ENCODE measurements around the gene VPREB1.
"Not testable (repeated sequence)": the region's sequence is repeated elsewhere in the genome, so short reads cannot be mapped to it uniquely, and the experiment has no call there.

VPREB1 gene, protein sequence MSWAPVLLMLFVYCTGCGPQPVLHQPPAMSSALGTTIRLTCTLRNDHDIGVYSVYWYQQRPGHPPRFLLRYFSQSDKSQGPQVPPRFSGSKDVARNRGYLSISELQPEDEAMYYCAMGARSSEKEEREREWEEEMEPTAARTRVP

DNA sequence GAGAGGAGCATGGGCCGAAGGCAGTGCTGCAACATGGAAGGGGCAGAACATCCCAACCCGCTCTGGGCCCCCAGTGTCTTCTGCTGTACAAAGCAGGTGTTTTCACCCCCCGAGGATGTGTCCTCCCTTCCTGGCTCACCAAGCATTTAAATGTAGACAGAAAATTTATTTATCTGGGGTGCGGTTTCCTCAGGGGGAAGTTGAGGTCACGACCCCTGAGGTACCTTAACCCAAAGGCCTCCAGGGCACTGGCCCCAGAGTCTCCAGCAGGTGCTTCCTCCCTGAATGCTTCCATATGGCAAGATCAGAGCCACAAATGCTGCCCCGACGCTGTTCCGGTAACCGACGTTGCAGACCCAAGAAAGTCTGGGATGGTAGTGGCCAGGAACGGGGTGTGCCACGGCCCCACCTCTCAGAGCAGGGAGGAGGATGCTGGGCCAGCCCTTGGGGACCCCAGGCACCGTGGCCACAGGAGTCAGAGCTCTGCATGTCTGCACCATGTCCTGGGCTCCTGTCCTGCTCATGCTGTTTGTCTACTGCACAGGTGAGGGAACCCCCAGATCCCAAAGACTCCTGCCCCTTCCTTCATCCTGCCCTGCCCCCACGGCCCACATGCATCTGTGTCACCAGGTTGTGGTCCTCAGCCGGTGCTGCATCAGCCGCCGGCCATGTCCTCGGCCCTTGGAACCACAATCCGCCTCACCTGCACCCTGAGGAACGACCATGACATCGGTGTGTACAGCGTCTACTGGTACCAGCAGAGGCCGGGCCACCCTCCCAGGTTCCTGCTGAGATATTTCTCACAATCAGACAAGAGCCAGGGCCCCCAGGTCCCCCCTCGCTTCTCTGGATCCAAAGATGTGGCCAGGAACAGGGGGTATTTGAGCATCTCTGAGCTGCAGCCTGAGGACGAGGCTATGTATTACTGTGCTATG lies at the start of gene VPREB1:
VPREB1 (plus strand) TSS at position 471 of the 935 bp plus-strand sequence; CDS start at position 499, 28 bp downstream.
- no peak for DNase-seq (ENCODE audit: low read depth)

DNA sequence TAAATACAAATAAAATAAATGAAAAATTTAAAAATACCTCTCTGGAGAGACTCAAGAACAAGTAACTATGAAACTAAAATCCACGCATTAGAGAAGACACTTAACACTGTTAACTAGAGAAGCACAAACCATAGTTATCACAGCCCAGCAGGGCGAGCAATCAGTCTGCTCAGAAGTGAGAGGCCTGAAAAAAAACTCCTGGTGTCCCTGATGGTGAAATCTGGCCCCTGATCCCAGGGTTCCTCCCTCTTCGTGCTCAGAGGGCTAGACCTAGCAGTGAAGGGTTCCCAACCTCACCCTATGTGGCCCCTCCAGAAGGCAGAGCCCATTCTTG lies 49.7 kb upstream of the VPREB1 start:
- no peak for DNase-seq (ENCODE audit: low read depth)

DNA sequence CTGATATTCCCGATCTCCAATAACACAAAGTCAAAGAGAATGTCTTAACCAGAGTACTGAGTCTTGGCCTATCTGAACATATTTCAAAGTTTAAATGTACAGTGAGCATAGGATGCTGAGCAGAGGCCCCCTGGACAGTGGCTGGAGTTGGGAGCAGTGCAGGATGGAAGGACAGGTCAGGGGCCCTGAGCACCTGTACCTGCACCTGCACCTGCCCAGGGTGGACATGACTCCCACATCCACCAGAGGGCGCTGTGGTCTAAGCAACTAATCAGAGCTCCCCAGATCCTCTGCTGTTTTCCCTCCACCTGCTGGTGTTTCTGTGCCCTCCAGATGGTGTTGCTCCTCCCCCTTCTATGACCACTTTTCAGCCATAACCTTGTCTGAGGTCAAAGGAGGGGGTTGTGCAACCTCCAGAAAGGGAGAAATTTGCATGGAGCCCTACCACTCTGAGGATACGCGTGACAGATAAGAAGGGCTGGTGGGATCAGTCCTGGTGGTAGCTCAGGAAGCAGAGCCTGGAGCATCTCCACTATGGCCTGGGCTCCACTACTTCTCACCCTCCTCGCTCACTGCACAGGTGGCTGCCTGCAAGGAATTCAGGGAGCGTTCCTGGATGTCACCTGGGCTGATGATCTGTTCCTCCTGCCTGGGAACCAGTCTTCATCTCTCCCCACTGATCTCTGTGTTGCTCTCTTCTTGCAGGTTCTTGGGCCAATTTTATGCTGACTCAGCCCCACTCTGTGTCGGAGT lies 49.1 kb upstream of the VPREB1 start:
- peak; percentile 91 for DNase-seq (ENCODE audit: low read depth)

DNA sequence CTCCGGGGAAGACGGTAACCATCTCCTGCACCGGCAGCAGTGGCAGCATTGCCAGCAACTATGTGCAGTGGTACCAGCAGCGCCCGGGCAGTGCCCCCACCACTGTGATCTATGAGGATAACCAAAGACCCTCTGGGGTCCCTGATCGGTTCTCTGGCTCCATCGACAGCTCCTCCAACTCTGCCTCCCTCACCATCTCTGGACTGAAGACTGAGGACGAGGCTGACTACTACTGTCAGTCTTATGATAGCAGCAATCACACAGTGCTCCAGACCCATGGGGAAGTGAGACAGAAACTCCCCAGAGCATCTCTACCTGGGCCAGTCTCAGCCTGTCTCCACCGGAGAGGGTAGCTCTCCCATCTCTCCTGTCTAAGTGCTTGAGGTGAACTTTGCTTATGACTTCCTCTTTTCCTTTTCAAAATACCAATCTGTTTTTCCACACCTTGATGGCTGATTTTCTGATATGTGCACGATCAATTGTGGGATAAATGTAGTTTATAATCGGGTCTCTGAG lies 48.5 kb upstream of the VPREB1 start:
- DNase-seq (ENCODE audit: low read depth) = no peak

DNA sequence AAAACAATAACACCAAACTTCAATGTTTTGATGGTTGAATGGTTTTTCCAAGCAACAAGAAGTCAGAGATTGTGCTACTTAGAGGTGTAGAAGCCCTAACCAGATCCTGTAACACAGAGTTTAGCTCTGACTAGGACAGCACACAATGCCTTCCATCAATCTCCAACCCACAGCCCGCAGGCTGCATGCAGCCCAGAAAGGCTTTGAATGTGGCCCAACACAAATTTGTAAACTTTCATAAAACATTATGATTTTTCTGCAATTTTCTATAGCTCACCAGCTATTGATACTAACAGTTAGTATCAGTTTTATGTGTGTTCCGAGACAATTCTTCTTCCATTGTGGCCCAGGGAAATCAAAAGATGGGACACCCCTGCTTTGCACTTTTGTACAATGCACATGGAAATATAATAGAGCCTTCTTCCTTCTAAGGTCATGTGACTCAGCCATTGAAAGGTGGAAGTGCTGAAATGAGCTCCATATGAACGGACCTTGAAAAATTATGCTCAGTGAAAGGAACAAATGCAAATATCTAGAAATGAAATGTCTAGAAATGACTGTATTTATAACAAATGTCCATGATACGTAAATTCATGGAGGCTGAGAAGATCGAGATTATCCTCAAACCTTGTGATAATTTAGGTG lies 47.6 kb upstream of the VPREB1 start:
- DNase-seq (ENCODE audit: low read depth) = no peak

DNA sequence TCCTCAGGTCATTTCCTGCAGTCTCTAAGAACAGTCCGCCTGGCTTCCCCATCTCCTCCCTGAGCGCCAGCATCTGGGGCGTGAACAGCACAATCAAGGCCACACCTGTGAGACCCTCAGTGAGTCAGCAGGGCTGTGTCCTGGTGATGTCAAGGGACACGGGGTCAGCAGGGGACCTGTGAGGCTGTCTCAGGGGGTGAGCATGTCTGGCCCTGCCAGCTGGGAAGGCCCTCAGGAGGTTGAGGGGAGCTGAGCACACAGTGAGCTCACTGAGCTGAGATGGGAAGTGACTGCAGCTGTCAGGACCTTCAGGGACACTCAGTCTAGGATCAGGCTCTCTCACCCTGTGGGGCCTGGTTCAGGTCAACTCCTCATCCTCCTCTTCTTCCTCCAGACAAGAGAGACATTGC lies 46.6 kb upstream of the VPREB1 start:
- DNase-seq (ENCODE audit: low read depth) = no peak

DNA sequence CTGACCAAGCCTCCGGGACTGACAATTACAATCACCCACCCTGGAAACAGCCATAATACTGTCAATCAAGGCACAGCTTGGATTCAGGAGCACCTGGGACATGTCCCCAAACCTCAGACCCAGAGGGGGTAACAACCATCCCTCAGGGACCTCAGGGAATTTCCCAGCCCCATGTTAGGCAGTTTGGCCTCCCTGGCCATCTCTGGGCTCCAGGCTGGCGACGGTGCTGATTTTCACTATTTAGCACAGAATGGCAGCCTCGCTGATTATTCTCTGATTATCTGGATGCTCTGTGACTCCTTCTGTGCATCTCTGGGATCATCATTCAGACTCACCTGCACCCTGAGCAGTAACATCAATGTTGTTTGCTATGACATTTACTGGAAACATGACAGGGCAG lies 45.8 kb upstream of the VPREB1 start:
- no peak for DNase-seq (ENCODE audit: low read depth)

DNA sequence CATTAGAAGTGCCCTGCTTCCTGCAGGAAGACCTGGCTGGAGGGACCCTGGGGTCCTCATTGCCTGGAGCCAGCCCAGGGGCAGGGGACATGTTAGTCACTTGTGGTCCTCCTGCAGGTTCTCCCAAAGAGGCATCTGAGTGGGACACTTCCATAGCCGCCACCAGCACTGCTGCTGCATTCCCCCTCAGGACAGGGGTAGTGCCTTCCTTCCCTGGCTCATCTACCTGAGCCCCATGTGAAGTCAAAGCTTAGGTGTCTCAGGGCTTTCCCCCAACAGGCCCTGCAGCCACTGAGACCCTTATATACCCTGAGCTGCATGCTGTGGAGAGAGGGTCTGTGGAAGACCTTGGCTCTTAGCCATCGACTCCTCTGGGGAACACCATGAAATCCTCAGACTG lies 45.0 kb upstream of the VPREB1 start:
- no peak for DNase-seq (ENCODE audit: low read depth)

DNA sequence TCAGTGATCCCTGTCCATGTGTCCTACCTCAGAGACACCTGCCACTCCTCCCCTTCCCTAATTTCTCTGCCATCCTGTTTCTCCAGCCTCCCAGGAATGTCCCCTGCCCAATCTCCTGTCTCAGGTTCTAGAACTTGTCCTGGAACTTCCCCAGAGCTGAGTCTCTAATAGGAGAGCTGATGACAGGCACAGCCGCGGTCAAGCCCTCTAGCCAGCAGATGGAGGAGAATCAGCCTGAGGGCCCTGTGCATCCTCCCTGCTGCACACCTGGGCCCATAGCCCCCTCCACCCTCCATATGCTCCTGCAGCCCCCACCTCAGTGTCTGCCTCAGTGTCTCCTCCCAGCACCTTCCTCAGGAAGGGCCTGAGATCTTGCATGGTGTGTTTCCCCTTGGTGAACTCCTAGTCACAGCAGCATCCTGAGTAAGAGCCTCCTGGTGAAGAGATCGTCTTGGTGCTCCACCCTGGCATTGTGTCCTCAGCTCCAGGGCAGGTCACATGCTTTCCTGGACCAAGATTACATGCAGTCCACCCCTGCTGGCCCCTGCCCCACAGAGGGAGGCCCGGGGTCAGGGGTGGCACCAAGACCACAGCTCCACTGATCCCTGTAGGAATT lies 43.9 kb upstream of the VPREB1 start:
- no peak for DNase-seq (ENCODE audit: low read depth)

DNA sequence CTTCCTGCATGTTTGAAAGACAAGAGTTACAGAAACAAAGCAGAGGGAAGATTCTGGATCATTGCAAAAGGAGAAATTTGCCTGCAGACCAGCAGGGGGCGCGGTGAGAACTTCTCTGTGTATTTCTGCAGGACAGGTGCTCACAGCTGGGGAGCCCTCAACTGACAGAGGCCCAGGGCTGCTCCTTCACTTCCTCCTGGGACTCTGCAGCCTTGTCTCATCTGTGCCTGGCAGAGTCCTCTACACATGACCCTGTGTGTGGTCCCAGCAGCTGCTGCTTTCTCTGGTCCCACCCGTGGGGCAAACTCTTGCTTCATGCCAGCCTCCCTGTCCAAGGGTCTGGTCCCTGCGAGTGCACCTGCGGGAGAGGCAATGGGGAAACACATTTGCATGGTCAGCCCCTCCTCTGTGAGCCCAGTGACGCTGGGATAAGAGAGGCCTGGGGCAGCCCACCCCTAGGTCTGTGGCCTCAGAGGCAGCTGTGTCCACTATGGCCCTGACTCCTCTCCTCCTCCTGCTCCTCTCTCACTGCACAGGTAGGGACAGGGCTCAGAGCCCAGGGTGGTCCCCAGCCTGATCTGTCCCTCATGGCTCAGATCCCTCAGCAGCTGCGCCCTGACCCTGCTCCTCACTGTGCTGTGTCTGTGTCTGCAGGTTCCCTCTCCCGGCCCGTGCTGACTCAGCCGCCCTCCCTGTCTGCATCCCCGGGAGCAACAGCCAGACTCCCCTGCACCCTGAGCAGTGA lies 43.2 kb upstream of the VPREB1 start:
- no peak for DNase-seq (ENCODE audit: low read depth)

DNA sequence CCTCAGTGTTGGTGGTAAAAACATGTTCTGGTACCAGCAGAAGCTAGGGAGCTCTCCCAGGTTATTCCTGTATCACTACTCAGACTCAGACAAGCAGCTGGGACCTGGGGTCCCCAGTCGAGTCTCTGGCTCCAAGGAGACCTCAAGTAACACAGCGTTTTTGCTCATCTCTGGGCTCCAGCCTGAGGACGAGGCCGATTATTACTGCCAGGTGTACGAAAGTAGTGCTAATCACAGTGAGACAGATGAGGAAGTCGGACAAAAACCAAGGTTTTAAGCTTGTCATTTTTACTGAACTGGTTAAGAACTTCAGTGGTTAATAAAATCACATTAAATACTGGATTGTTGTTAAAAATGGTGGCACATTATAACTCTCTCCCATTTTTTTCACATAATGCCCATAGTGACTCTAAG lies 42.6 kb upstream of the VPREB1 start:
- no peak for DNase-seq (ENCODE audit: low read depth)

DNA sequence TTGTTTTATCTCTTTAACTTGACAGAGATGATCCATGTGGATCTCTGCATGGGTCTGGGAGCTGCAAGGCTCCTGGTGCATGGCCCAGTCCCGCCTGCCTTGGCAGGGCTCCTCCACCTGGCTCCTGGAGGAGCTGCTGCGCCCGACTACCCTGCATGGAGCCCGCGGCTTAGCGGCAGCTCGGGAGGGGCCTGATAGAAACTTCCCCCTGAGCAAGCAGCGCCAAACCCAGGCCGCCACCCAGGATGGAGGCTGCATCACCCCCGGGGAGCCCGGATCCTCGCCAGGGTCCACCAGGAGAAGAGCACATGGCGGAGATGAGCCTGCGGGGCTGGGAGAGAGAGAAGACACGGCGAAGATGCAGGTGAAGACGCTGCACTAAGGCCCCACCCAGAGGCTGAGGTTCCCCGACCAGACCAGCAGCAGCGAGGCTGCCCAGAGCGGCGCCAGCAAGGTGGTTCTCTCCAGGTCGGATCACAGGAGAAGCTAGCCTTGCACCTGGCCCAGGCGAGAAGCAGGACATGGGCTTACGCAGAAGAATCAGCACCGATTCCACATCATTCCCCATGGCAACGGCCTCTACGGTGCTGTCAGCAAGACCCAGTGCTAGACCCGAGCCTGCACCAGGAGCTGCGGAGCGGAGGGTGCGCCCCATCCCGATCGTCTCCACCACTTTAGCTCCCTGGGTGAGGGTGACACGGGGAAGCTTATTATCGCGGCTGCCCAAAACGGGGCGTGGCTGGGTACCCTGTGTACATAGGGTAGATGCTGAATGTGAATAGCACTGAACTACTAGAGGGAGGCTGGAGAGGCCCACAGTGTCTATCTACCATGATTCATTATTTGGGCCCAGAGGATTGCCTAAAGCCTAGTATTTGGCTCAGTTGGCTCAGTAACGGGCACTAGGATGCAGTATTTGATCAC lies 41.3 kb upstream of the VPREB1 start:
- DNase-seq (ENCODE audit: low read depth) = no peak

DNA sequence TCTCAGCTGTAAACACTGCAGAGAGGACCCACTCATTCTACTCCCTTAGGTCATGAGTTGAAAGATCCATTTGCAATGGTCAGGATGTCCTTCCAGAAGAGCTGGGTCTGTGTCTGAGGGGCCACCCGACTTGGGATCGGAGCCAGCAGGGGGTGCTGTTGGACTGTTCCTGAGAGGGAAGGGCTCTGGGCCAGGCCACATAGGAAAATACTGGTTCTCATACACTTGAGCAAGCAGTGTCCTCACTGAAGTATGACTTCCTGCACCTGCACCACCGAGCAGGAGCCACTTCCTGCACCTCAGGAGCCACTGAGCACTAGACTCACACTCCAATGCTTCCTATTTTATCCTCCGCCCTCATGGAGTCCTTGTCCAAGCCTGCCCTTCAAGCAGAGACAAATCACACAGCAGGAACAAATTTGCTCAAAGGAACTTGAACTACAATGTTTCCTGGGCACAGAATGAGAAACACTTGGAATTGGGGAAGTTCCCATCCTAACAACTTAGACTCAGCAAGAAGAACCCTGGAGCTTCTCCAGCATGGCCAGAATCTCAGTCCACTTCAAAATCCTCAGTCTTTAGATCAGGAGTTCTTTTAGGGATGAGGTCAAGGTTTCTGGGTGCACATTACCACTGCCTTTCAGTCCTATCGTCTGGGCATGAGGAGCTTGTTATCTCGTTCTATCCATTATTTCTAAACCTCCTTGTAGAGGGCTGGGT lies 36.6 kb upstream of the VPREB1 start:
- DNase-seq (ENCODE audit: low read depth) = peak; percentile 78

DNA sequence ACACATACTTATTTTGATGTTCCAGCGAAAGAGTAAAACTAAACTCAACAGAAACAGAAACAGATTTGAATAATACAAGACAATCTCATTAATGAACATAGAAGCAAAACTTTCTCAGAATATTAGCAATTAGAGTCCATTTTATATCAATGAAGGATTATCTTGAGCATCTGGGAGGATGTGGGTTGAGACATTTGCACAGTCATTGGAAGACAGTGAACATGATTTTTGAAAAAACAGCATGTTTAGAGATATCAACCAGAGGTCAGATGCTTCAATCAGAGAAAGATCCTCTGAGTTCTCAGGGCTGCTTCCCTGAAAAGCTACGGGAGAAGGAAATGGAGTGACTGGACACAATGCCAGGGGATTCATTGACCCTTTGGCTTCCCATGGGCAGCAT lies 35.9 kb upstream of the VPREB1 start:
- DNase-seq (ENCODE audit: low read depth) = no peak

DNA sequence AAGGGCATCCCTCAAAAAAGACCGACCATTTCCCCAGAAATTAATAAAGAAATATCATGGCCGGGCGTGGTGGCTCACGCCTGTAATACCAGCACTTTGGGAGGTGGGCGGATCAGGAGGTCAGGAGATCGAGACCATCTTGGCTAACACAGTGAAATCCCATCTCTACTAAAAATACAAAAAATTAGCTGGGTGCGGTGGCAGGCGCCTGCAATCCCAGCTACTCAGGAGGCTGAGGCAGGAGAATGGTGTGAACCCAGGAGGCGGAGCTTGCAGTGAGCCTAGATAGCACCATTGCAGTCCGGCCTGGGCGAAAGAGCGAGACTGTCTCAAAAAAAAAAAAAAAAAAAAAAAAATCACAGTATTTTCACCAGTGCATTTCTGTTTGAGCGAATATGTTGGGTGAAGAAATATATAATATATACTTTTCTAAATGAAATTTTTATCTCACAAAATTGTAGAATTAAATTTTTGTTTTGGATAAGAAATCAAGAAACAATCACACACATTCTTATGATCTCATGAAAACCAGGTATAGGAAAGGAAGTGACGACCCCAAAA lies 35.4 kb upstream of the VPREB1 start:
- DNase-seq (ENCODE audit: low read depth) = not testable (repeated sequence)

DNA sequence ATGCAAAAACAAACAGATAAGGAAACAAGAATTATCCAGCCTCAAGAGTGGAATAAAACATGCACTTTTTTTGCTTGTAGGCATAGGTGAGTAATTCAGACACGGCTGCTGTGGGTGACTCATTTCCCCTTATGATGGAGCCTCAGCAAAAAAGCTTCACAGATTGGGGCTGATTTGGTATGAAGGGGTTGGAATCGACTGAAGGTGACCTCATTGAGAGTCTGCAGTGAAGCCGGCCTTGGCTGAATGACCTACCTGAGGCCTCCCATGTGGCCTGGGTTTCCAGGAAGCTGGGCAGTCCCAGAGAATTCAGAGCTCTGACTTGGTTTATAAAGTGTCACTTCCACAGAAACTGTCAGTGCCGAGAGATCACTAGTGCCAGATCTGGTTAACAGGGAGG lies 34.2 kb upstream of the VPREB1 start:
- peak; percentile 6 for DNase-seq (ENCODE audit: low read depth)

DNA sequence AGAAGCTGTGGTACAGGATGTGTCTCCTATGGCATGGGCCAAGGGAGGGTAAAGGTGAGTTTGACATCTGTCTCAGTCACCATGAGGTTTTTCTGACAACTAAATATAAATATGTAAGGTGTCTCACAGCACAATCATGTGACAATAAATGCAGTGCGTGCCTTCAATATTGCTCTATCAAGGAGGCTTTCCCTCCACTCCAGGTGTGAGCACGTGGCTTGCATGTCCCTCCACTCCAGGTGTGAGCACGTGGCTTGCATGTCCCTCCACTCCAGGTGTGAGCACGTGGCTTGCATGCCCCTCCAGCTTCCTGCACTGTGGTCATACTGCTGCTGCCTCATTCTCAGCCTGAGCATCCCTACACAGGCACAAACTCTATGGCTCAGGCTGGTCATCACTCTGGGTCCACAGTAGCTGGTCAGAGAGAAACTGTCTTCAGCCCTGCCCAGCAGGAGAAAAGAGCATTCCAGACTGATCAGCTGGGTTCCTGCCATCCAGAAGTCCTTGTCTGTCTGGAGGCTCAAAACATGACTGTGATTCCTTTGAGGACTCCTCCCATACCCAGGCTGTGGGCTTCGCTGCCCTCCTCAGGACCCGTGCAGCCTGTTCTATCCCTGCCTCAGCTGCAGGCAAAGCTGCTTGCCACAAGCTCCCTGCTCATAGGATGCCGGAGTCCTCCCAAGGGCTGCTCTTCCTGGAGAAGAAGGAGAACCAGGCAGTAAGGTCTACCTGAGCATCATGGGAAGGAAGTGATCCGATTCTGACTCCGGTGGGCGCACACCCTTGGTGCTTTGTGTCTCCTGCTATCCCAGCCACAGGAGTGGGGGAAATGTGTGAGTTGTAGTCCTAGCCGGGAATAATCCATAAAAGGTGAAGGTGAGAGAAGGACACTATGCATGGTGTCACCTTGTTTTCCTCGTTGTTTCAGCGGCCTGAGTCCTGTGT lies 33.4 kb upstream of the VPREB1 start:
- no peak for DNase-seq (ENCODE audit: low read depth)

DNA sequence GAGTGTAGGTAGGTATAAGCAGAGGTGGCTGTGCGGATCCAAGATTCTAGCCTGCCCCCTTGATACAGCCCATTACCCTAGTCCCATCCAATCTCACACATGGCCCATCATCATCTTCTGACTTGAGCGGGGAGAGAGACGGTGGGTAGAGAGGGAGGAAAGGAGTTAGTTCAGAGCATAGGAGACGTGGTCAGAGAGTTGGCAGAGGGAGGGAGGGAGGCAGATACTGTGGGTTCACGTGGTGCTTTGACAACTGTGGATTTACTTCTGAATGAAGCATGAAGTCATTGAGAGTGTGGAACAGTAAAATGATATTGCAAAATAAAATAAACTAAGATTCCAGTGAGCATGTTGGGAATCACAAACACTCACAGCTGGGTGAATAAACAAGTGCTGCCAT lies 31.4 kb upstream of the VPREB1 start:
- DNase-seq (ENCODE audit: low read depth) = no peak
